Measurements from ENCODE around the gene KRTAP9-3.
"Not testable (repeated sequence)": the region's sequence is repeated elsewhere in the genome, so short reads cannot be mapped to it uniquely, and the experiment has no call there.

The KRTAP9-3 gene

DNA sequence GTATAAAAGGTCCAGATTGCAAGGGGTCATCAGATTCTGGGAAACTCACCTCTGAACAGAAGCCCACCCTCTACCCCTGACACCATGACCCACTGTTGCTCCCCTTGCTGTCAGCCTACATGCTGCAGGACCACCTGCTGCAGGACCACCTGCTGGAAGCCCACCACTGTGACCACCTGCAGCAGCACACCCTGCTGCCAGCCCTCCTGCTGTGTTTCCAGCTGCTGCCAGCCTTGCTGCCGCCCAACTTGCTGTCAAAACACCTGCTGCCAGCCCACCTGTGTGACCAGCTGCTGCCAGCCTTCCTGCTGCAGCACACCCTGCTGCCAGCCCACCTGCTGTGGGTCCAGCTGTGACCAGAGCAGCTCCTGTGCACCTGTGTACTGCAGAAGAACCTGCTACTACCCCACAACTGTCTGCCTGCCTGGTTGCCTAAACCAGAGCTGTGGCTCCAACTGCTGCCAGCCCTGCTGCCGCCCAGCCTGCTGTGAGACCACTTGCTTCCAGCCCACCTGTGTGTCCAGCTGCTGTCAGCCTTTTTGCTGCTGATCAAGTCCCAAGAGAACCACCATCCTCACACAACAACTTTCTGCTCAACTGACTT, 17.5 kb downstream of the KRTAP9-3 start, which contains the start of gene KRTAP9-4:
Gene KRTAP9-4, plus strand, starts transcription at position 51 of the 604 bp plus-strand sequence. Its CDS starts 34 bp downstream, at position 85.
- not testable (repeated sequence) for DNase-seq (ENCODE audit: low read depth, low spot score)

- no peak for DNase-seq (ENCODE audit: low read depth, low spot score)
Observed at GRCh38 chr17:41251261-41251660, 19.0 kb downstream of the KRTAP9-3 start.

- no peak for DNase-seq (ENCODE audit: low read depth, low spot score)
Observed at GRCh38 chr17:41254861-41255260, 22.6 kb downstream of the KRTAP9-3 start.

DNA sequence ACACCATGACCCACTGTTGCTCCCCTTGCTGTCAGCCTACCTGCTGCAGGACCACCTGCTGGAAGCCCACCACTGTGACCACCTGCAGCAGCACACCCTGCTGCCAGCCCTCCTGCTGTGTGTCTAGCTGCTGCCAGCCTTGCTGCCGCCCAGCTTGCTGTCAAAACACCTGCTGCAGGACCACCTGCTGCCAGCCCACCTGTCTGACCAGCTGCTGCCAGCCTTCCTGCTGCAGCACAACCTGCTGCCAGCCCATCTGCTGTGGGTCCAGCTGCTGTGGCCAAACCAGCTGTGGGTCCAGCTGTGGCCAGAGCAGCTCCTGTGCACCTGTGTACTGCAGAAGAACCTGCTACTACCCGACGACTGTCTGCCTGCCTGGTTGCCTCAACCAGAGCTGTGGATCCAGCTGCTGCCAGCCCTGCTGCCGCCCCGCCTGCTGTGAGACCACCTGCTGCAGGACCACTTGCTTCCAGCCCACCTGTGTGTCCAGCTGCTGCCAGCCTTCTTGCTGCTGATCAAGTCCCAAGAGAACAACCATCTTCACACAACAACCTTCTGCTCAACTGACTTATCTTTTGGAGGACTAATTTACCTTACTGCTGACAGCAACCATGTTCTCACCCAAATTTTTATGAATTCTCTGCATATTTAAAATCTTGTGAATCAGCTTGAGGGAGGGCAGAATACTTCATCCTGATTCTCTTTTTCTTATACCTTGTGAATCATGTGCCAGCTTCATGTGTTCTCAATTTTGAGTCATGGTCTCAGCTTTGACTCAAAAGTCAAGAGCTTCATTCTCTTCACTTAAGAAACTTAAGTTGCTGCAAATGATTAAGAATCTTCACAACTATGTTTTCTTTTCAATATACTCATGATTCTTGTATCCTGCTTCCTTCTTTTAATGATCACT, 23.4 kb downstream of the KRTAP9-3 start, which contains the start of gene KRTAP9-9:
Gene KRTAP9-9, plus strand, starts transcription at position 4 of the 910 bp plus-strand sequence.
- not testable (repeated sequence) for DNase-seq (ENCODE audit: low read depth, low spot score)

DNA sequence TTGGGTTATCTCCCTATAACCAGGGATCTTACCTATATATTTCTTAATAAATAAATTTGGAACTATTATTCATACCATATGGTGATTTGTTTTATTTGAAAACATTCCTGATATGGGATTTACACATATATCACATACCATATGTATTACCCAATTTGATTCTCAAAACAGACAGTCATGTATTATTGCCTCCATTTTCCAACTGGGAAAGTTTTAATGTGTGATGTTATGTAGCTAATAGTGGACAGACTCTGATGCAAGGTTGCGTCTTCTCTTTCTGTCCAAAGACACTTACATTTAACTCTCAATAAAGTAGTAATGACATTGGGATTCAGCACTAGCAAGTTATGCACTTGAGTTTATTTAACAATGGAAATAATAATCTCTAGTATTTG, 24.0 kb downstream of the KRTAP9-3 start:
- no peak for DNase-seq (ENCODE audit: low read depth, low spot score)

DNA sequence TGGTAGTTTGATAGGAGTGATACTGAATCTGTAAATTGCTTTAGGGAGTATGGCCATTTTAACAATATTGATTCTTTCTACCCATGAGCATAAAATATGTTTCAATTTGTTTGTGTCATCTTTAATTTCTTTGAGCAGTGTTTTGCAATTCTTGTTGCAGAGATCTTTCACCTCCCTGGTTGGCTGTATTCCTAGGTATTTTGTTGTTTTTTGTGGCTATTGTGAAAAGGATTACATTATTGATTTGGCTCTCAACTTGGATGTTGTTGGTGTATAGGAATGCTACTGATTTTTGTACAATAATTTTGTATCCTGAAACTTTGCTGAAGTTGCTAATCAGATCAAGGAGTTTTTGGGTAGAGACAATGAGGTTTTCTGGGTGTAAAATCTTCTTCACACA, 26.2 kb downstream of the KRTAP9-3 start:
- DNase-seq (ENCODE audit: low read depth, low spot score) = no peak

DNA sequence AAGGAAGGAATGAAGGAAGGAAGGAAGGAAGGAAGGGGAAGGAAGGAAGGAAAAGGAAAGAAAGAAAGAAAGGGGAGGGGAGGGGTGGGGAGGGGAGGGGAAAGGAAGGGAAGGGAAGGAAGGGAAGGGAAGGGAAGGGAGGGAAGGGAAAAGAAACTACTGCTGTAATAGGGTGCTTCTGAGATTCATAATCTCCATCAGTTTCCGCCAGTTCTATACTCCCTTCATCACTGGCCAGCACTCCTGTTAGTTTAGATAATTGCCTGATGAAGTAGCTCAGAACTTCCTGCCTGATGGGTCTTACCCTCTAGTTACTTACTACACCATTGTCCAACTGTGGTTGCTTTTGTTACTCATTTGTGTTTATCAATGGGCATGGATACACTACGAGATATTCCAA, 31.0 kb downstream of the KRTAP9-3 start:
- no peak for DNase-seq (ENCODE audit: low read depth, low spot score)

GRCh38 chr17:41264599-41264998, 32.4 kb downstream of the KRTAP9-3 start:
- DNase-seq (ENCODE audit: low read depth, low spot score) = no peak

DNA sequence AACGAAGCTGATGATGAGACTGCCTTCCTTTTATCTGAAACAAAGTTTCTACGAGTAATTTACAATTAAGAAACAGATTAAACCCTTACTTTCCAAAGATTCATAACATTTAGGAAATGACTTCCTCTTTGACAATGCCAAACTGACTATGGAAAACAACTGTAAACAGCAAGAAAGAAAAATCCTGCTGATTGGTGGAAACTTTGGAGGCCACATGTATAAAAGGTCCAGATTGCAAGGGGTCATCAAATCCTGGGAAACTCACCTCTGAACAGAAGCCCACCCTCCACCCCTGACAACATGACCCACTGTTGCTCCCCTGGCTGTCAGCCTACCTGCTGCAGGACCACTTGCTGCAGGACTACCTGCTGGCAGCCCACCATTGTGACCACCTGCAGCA, 32.8 kb downstream of the KRTAP9-3 start, which contains the start of gene KRTAP9-6:
Gene KRTAP9-6, plus strand, starts transcription at position 301 of the 400 bp plus-strand sequence. Its CDS starts 0 bp downstream, at position 301.
- no peak for DNase-seq (ENCODE audit: low read depth, low spot score)

DNA sequence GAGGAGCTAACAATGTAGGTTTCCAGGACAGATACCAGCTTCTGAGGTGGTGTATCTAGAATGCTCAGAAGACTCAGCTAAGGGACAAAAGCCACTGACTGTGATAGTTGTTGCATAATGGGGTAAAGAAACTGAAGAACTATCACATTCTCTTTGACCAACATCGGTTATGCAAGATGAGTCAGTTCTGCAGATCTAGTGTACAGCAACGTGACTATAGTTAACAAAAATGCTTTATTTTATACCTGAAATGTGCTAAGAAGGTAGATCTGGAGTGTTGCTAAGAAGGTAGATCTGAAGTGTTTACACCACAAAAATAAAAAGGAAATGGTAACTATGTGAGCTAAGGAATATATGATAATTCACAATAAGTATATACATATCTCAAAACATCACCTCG, 35.5 kb downstream of the KRTAP9-3 start:
- no peak for DNase-seq (ENCODE audit: low read depth, low spot score)

DNA sequence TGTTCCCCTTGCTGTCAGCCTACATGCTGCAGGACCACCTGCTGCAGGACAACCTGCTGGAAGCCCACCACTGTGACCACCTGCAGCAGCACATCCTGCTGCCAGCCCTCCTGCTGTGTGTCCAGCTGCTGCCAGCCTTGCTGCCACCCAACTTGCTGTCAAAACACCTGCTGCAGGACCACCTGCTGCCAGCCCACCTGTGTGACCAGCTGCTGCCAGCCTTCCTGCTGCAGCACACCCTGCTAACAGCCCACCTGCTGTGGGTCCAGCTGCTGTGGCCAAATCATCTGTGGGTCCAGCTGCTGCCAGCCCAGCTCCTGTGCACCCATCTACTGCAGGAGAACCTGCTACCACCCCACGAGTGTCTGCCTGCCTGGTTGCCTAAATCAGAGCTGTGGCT, 39.1 kb downstream of the KRTAP9-3 start:
- DNase-seq (ENCODE audit: low read depth, low spot score) = not testable (repeated sequence)

GRCh38 chr17:41271858-41272257, 39.6 kb downstream of the KRTAP9-3 start:
- DNase-seq (ENCODE audit: low read depth, low spot score) = no peak

DNA sequence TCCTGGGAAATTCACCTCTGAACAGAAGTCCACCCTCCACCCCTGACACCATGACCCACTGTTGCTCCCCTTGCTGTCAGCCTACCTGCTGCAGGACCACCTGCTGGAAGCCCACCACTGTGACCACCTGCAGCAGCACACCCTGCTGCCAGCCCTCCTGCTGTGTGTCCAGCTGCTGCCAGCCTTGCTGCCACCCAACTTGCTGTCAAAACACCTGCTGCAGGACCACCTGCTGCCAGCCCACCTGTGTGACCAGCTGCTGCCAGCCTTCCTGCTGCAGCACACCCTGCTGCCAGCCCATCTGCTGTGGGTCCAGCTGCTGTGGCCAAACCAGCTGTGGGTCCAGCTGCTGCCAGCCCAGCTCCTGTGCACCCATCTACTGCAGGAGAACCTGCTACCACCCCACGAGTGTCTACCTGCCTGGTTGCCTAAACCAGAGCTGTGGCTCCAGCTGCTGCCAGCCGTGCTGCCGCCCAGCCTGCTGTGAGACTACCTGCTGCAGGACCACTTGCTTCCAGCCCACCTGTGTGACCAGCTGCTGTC, 43.5 kb downstream of the KRTAP9-3 start, which contains the start of gene KRTAP9-7:
Gene KRTAP9-7, plus strand, starts transcription at position 51 of the 543 bp plus-strand sequence. Its CDS starts 0 bp downstream, at position 51.
- DNase-seq (ENCODE audit: low read depth, low spot score) = not testable (repeated sequence)

DNA sequence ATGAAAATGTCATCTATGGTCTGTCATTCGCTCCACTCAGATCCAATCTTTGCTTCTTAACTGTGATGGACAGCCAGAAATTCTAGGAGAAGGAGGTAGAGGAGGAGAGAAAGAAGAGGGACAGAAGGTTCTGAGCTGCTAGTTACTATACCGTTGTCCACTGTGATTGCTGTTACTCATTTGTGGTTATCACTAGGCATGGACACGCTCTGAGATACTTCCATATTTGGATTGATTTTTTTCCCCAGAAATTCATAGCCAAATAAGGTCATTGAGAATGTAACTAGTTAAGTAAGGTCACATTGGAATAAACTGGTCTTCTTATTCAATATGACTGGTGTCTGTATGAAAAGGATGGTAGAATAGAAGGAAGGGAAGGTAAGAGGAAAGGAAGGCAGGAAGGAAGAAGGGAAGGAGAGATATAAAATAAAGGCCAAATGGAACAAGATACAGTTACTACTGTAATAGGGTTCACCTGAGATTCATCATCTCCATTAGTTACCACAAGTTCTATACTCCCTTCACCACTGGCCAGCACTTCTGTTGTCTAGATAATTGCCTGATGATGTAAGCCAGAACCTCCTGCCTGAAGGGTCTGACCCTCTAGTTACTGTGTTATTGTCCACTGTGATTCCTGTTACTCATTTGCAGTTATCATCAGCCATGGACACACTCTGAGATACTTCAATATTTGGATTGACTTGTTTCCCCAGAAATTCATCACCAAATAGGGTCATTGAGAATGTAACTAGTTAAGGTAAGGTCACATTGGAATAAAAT, 46.1 kb downstream of the KRTAP9-3 start:
- no peak for DNase-seq (ENCODE audit: low read depth, low spot score)
